Spleen (tissue), 7 donors: ENCODE data around the gene TRUB2.
"Not testable (repeated sequence)": the region's sequence is repeated elsewhere in the genome, so short reads cannot be mapped to it uniquely, and the experiment has no call there.

ENCODE experiments used
- CTCF ChIP-seq, 11 experiments: fragments of 200-600 bp in 7 of 11; fragments of 450-650 bp in 4 of 11; sonication (generic) in 4 of 11; IDR thresholded peaks in 8 of 11; conservative IDR thresholded peaks in 3 of 11; 1 replicate in 7 of 11; 2 replicates in 4 of 11; pipeline versions ENCODE4 v1.4.0 to v1.8.0; 2016 to 2021; ENCODE audit warnings: antibody characterized with exemption in 11 of 11, inconsistent platforms in 4 of 11, mild to moderate bottlenecking in 1 of 11
- POLR2A ChIP-seq, 3 donors: fragments of 450-650 bp; IDR thresholded peaks; one replicate each; pipeline ENCODE4 v1.5.1; 2017; ENCODE audit warnings: antibody characterized with exemption in 3 of 3, mild to moderate bottlenecking in 1 of 3
- donor health status: DM: no; HTN: no; CAD: no; lungs with moderate emphysema.
- donor health status: DM: no; HTN: no; CAD: no.
- donor health status: DM: no; HTN: no; CAD: no.

GRCh38 chr9:128279088-128280073 is 42.9 kb downstream of the TRUB2 start:
- not testable (repeated sequence) for TF ChIP-seq CTCF (IDR thresholded peaks at IDR 0.05 in 8 of 11, conservative IDR thresholded peaks at IDR 0.05 in 3 of 11)
- peak in 1 of 3 donors; percentile 21 for TF ChIP-seq POLR2A (IDR thresholded peaks at IDR 0.05)
